ENCODE data around the gene CFLAR.

The CFLAR gene

GRCh38 chr2:201118961-201119854 is 3.2 kb downstream of the CFLAR start:
- DNase-seq = peak; percentile 85

GRCh38 chr2:201122276-201122675 is 6.3 kb downstream of the CFLAR start:
- peak; percentile 30 for DNase-seq

- peak; percentile 60 for DNase-seq
Measured at GRCh38 chr2:201126308-201127151, 10.6 kb downstream of the CFLAR start.

GRCh38 chr2:201127152-201127511 is 11.2 kb downstream of the CFLAR start:
- DNase-seq = no peak

- peak; percentile 90 for DNase-seq
Measured at GRCh38 chr2:201127570-201127969, 11.6 kb downstream of the CFLAR start.

GRCh38 chr2:201128033-201128432 is 12.1 kb downstream of the CFLAR start:
- DNase-seq = peak; percentile 32

- DNase-seq = peak; percentile 32
Measured at GRCh38 chr2:201128933-201129505, 13.1 kb downstream of the CFLAR start.

GRCh38 chr2:201130524-201131186 is 14.7 kb downstream of the CFLAR start:
- DNase-seq = peak; percentile 68

- peak; percentile 68 for DNase-seq
Measured at GRCh38 chr2:201132518-201132917, 16.6 kb downstream of the CFLAR start.

- no peak for DNase-seq
Measured at GRCh38 chr2:201135386-201135785, 19.4 kb downstream of the CFLAR start.

GRCh38 chr2:201136889-201137321 is 20.9 kb downstream of the CFLAR start:
- DNase-seq = no peak

- DNase-seq = no peak
Measured at GRCh38 chr2:201137505-201138400, 21.8 kb downstream of the CFLAR start.

GRCh38 chr2:201138401-201138970 is 22.5 kb downstream of the CFLAR start:
- DNase-seq = no peak

- peak; percentile 50 for DNase-seq
Measured at GRCh38 chr2:201138986-201139781, 23.2 kb downstream of the CFLAR start.

GRCh38 chr2:201139836-201140604 is 24.1 kb downstream of the CFLAR start:
- no peak for DNase-seq

- DNase-seq = no peak
Measured at GRCh38 chr2:201144101-201145051, 28.4 kb downstream of the CFLAR start.

- no peak for DNase-seq
Measured at GRCh38 chr2:201148434-201148990, 32.5 kb downstream of the CFLAR start.

Measured in hematopoietic multipotent progenitor cell treated with erythropoietin and hydrocortisone succinate and interleukin-3 and kit ligand, for 4 days (in vitro differentiated cells).